ENCODE data around the gene RAB7A.
A peak's percentile ranks its signal among the peaks of the same experiment; 100 is the strongest.

The RAB7A gene

DNA sequence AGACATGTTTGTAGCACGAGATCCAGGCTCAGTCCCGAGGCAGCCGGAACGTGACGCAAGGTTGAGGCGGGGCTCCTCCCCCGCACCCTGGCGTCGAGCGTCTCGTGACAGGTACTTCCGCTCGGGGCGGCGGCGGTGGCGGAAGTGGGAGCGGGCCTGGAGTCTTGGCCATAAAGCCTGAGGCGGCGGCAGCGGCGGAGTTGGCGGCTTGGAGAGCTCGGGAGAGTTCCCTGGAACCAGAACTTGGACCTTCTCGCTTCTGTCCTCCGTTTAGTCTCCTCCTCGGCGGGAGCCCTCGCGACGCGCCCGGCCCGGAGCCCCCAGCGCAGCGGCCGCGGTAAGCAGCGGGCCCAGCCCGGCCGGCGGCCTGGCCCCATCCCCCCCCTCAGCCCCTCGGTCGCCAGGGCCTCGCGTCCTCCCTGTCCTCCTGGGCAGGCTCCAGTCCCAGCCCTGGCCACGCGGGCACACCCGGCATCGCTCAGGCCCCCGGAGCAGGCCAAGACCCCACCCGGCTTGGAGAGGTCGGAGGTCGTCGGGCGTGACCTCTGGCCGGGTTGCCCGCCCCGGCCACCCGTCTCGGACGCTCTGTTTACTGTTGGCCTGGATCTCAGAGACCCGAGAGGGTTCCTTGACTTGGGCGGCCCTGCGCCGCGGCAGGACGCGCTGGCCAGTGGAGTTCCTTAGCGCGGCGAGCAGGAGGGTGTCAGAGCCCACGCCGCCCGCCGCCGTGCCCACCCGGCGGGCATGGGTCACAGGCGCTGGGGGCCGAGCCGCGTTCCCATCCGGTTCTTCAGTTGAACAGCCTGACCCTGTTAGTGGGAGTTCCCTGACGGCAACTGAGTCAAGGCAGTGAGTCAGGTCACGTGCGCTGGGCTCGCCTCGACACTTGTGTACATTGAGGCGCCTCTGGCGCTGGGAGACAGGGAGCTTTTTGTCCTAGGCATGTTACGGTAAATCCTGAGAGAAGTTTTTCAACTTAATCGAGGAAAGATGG is at the start of gene RAB7A:
Gene RAB7A (plus strand): TSS at position 161 of the 994 bp plus-strand sequence. CDS start 69,185 bp downstream, outside the sequence.
- DNase-seq = peak; percentile 96 to 99

DNA sequence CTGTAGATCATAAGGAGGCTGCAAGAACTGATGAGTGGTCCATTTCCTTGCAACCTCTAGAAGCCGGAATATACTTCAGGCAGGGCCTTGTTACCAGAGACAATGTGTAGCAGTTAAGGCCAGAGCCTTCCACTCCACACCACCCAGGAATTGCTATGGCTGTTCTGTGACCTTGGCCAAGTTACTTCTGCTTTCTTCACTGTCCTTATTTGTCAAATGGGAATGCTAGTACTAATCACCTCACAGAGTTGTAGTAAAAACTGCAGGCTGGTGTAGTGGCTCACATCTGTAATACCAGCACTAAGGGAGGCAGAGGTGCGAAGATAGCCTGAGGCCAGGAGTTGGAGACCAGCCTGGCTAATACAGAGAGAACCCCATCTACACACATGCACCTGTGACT is 46.6 kb upstream of the RAB7A start:
- no peak for DNase-seq

DNA sequence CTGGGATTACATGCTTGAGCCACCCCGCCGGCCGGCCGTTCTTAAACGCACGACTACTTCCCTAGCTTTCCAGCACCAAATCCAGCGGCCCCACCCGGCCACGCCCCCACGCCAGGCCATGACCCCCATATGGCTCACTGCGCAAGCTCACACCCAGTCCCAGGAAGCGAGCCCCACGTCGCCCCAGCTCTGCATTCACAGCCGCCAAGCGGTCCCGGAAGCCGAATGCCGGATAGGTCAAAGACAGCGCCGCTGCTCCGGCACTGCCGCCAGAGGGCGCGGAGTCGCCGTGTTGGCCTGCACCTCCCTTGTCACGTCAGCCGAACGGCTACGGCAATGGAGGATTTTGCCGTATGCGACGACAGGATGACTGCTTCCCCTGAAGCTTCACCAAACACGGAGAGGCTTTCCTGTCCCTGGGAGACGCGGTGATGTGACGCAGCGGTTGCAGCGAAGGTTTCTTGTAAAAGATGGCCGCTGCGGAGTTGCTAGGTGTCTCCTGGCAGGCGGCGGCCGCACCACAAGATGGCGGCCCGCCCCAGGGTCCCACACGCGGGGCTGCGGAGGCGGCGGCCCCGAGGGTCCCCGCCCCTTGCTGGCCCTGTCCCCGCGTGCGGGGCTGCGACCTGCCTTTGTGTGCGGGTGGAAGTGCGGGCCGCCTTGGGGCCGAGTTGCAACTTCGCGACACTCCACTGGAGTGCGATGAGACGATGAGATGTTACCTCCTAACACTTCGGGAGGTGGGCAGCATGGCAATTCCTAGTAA is 45.2 kb upstream of the RAB7A start:
- peak; percentile 96 to 99 for DNase-seq

DNA sequence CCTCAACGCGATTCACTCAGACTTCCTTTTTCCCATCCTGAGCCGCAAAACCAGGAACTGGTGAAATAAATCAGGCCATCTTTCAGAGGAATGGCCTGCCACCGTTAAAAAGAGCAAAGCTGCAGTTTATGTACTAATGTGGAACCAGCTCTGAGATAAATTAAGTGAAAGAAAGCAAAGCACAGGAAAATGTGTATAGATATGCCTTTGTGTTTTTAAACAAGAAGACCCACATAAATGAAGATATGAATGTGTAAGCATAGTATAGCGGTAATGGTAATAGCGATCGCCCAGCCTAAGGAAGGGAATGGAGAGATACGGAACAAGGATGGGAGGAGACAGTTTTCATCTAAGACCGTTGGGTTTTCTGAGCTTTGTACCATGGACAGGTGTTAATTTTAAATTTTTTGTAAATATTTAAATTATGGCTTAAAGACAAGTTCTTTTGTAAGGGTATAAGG is 44.6 kb upstream of the RAB7A start:
- DNase-seq = peak in 1 of 2 experiments; percentile 71

DNA sequence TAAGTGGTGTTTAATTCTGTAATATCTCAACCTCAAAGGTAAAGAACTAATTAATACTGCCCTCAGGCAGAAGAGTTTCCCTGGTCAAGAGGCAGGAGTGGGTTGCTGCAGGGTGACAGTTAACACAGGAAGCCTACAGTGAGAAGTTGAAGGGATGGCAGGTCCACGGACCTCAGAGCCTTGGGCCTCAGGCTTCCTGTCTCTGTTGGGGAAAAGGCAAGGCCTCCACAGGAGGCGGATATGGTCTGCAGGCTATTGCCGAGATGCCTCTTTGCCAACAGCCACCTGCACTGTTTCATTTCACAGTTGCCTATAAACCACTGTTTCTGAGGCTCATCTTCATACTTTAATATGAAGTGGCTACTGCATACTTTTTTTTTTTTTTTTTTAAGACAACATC is 42.0 kb upstream of the RAB7A start:
- no peak for DNase-seq

DNA sequence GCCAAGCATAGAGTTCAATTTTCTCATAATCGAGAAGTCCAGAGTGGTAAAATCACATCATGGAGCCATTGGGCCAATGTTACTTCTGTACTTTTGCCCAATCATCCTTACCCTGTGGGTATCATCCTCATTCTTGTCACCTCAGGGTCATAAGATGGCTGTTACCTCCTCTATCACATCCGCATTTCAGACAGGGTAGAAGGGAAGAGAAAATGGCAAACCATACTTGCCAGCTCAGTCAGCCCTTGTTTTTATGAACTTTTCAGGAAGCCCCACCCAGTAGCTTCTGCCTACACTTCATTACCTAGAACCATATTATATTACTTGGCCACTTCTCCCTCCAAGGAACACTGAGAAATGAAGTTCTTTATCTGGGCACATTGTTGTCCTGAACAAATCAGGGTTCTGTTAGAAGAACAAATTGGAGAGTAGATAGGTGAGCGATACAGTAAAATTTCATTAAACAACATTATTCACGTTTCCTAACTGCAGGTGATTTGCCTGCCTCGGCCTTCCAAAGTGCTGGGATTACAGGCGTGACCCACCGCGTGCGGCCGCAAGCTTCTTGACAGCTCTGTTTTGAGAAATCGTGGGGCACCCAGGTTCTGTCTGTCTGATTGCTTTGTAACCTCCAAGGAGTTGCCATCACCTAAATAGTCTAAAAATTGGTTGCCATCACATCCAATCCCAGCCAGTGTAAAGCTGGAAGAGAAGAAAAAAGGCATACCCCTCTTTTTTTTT is 40.8 kb upstream of the RAB7A start:
- DNase-seq = no peak

DNA sequence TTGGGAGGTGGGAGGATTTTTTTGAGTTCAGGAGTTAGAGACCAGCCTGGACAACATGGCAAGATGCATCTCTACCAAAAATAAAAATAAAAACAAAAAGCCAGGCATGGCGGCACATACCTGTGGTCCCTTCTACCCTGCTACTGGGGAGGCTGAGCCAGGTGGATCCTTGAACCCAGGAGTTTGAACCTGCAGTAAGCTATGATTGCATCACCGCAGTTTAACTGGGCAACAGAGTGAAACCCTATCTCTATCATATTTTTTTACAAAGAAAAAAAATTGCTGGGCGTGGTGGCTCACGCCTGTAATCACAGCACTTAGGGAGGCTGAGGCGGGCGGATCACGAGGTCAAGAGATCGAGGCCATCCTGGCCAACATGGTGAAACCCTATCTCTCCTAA is 39.5 kb upstream of the RAB7A start:
- no peak for DNase-seq

DNA sequence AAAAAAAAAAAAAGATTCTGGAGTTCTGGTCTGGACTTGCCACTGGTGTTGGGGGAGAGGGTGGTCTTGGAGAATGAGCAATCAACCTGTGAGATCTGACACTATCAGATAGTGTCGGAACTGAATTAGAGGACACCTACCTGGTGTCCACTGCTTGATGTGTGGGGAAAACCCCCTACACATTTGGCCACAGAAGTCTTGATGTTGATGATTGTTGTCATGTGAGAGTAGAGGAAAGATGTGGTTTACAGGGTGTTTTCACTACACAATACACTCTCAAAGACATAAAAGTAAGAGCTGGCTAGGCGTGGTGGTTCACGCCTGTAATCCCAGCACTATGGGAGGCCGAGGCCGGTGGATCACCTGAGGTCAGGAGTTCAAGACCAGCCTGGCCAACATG is 36.9 kb upstream of the RAB7A start:
- no peak for DNase-seq

DNA sequence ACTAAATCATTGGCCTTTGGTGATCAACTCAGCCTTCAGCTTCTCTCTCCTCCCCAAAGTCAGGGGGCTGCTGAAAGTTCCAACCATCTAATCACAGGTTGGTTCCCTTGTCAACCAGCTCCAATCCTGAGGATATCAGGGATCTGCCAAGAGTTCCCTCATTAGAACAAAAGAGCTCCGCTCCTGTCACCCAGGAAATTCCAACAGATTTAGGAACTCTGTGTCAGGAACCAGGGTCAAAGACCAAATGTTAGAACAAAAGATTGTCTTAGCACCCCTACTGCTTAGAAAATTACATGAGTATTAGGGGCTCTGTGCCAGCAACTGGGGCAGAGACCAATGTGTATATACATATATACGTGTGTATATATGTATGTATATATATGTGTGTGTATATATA is 32.3 kb upstream of the RAB7A start:
- DNase-seq = no peak

DNA sequence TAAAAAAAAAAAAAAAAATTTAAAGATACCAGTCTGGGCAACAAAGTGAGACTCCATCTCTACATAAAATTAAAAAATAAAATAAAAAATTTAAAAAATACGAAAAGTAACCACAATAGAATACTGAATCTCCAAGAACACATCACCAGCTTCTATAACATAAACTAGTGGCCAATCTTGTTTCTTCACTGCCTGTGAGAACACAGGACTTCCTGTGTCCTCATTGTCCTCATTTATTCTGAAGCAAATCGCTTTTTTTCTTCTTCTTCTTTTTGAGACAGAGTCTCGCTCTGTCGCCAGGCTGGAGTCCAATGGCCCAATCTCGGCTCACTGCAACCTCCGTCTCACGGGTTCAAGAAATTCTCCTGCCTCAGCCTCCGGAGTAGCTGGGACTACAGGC is 28.6 kb upstream of the RAB7A start:
- no peak for DNase-seq

DNA sequence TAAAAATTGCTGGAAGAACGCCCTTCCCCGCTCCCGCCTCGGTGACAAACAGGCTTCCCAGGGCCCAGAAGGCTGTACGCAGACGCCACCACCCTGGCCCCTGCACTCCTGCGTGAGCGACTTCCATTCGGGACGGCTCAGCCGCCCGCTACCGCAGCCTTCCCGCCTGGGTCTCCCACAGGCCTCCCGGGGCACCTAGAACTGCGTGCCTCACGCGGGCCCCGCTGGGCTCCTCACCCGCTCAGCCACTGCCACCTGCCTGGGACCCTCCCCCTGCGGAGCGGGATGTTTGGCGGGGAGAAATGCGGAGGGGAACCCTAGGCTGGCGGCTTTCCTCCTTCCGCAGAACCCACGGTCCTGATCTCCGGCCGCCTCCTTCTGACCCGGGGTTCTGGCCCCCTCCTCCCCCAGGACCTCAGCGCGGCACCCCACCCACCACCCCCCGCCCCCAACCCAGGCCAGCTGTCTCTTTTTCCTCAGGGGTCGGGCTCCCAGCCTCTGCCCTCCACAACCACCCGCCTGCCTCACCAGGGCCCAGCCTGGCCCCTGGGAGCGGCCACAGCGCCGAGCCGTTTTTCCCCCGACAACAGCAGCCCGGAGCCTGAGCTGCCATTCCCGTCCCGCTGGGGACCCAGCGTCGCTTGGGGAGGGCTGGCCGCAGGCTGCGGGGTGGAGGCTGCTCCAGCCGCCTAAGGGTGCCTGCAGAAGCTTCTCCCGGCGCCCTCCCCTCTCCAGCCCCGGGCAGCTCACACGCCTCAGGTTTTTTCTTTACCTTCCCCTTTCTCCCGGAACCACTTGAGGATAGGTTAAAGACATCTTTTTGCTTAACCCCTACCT is 27.6 kb upstream of the RAB7A start:
- DNase-seq = peak; percentile 28 to 80

DNA sequence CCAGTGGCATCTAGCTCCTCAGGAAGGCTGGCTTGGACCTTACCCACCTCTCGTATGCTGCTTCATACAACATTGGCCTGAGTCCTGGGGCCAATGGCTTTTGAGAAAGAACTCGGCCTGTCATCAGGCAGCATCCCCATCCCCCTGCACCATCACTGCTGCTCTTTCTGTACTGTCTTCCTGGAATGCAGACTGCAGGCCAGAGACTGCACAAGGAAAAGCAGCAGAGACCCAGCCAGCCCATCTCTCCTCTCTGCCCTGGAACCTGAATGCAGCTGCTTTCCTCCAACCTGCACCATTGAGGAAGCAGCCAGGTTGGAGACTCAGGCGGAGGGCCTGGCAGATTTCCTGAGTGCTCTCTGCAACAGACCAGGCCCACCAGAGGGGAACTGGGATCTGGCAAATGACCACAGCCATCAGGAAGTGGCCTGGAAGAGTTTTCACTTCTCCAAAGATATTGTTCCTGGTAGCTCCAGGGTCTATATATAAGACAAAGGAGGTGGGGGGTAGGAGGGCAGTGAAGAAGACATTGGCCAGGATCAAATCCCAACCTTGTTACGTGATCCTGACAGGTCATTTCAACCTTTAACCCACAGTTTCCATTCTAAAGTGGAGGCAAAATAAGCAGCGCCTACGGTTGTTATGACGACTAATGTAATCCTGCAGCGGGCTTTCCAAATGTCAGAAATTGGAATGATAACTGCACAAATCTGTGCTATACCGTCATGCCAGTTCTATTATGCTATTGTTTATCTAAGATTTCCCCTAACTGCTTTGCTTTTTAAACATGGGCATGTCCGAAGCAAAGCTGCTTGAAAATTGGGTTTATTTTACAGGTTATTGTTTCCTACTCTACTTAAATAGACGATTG is 24.4 kb upstream of the RAB7A start:
- no peak for DNase-seq

DNA sequence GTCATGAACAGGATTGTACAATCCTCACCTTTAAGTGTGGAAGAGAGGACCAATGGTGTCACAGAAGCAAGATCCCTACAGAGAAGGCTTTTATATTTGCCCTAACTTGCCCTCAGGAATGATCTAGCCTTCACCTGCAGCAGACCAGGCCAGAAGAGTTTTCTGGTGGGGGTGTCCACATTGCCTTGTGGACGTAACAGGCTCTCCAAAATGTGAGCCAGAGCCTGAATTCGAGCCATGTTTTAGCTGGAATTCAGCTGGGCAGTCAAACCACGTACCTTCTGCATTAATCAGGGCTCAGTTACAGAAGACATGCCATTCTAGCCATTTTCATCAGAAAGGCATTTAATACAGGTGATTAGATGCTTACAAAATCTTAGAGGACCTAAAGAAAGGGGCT is 23.6 kb upstream of the RAB7A start:
- DNase-seq = no peak

DNA sequence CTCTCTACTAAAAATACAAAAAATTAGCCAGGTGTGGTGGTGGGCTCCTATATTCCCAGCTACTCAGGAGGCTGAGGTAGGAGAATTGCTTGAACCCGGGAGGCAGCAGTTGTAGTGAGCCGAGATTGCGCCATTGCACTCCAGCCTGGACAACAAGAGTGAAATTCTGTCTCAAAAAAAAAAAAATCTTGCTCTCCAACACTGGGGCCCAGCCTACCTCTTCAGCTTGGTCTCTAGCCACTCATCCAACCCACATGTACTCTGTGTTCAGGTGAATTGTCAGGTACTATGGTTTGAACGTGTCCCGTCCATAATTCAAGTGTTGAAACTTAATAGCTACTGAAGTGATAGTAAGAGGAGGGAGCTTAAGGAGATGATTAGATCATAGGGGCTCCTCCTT is 22.4 kb upstream of the RAB7A start:
- DNase-seq = no peak

DNA sequence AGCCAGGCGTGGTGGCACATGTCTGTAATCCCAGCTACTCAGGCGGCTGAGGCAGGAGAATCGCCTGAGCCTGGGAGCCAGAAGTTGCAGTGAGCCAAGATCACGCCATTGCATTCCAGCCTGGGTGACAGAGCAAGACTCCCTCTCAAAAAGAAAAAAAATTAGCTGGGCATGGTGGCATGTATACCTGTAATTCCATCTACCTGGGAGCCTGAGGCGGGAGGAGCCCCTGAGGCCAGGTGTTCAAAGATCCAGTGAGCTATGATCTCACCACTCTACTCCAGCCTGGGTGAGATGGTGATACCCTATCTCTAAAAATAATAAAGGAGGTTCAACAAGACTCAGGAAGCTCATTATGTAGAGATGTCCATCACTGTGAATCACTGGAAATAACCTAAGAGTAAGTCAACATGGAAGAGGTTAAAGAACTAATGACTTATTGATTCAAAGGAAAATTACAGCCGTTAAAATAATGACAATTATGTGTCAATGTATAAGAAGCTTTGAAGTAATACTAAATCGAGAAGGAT is 19.8 kb upstream of the RAB7A start:
- no peak for DNase-seq

DNA sequence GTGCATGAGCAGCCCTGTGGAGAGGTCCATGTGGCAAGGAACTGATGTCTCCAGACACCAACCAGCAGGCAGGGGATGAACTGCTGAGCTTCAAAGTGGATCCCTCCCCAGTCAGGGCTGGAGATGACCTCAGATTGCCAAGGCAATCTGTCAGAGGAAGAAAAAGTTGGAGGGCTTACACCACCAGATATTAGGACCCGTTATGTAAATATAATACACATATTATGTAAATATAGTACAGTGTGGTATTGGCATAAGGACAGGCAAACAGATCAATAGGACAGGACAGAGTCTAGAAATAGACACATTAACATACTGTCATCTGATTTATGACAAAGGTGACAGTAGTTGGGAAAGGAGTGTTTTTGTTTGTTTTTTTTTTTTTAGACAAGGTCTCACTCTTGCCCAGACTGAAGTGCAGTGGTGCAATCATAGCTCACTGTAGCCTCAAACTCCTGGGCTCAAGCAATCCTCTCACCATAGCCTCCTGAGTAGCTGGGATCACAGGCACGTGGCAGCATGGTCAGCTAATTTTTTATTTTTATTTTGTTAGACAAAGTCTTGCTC is 18.0 kb upstream of the RAB7A start:
- DNase-seq = no peak

DNA sequence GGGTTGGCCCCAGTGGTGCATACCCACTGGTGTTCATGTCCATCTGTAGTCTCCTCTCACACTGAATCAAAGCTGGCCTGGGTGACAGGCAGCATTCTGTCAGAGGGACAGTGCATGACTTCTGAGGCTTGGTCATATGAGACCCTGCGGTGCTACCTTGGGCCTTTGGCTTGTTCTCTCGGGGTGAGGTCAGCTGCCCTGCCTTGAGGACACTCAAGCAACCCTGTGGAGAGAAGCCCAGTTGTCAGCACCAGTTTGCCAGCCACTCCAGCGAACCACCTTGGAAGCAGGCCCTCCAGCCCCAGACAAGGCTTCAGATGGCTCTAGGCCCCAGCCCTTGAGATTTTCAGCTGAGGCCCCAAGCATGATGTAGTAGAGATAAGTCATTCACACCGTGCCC is 16.9 kb upstream of the RAB7A start:
- DNase-seq = no peak

DNA sequence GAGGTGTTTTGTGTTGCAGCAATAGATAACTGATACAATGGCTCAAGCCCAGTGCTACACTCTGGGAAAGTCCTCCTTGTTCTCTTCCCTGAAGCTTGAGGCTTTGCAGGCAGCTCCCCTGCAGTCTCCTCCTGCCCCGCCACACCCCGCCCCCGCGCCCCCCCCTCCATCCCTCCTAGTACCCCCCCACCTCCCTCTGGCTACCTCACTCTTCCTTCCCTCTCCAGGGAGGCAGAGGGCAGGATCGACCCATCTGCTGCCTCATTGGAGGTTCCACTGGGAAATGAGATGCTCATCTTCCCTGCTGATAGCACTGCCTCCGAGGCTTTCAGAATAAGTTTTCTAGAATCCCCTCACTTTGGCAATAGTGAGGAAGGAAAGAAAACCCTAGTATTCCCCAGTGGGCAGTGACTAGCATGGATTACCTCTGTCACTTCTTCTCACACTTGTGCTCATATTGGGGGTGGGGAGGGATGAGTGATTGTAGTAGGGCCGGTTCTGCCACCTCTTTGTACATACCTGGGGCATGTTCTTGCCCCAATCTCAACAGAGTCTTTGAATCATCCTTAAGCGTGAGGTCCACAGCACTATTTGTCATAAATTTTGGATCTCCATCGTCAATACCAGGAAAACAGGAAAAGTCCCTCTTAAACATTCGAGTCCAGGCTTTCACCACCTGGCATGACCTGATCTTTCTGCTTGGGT is 16.3 kb upstream of the RAB7A start:
- DNase-seq = no peak

DNA sequence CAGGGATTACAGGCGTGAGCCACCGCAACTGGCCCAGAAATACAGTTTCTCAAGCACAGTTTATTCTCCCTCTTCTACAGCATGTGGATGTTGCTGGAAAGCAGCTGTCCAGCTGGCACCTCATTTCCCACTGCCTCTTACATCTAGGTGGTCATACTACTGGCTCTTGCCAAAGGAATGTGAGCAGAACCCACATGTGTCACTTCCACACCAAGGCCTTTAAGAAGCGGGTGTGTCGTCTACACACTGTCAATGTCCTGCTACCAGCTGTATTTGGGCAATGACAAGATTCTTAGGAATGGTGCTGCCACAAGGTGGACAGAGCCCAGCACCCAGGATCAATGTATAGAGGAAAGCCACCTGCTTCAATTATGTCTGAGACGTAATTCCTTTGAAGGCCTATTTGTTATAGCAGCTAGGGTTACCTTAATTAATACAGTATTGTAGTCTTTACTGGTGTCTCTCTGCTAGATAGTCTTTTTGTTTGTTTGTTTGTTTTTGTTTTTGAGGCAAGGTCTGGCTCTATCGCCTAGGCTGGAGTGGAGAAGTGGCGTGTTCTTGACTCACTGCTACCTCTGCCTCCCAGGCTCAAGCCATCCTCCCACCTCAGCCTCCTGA is 15.1 kb upstream of the RAB7A start:
- DNase-seq = no peak

Measured in NCI-H526 (cell line).